GM12891 (cell line): ENCODE data around the gene SLC4A1AP.

ENCODE experiments used
- POLR2A ChIP-seq: IDR thresholded peaks from 2 replicates; pipeline ENCODE4 v1.6.1; 2011; ENCODE audit warnings: low read depth, low read length, control low read depth
- POLR2AphosphoS5 ChIP-seq: IDR thresholded peaks from 2 replicates; pipeline ENCODE4 v1.6.1; 2011; ENCODE audit warnings: low read depth, low read length, control low read depth
- POU2F2 ChIP-seq: IDR thresholded peaks from 2 replicates; pipeline ENCODE4 v1.6.1; 2011; ENCODE audit warnings: low read depth, mild to moderate bottlenecking, control low read depth, low read length, moderate library complexity
- SPI1 ChIP-seq: IDR thresholded peaks from 2 replicates; pipeline ENCODE4 v1.6.1; 2011; ENCODE audit warnings: low read depth, low read length, control low read depth
- TAF1 ChIP-seq: IDR thresholded peaks from 2 replicates; pipeline ENCODE4 v1.6.1; 2011; ENCODE audit warnings: low read depth, low read length, control low read depth

DNA sequence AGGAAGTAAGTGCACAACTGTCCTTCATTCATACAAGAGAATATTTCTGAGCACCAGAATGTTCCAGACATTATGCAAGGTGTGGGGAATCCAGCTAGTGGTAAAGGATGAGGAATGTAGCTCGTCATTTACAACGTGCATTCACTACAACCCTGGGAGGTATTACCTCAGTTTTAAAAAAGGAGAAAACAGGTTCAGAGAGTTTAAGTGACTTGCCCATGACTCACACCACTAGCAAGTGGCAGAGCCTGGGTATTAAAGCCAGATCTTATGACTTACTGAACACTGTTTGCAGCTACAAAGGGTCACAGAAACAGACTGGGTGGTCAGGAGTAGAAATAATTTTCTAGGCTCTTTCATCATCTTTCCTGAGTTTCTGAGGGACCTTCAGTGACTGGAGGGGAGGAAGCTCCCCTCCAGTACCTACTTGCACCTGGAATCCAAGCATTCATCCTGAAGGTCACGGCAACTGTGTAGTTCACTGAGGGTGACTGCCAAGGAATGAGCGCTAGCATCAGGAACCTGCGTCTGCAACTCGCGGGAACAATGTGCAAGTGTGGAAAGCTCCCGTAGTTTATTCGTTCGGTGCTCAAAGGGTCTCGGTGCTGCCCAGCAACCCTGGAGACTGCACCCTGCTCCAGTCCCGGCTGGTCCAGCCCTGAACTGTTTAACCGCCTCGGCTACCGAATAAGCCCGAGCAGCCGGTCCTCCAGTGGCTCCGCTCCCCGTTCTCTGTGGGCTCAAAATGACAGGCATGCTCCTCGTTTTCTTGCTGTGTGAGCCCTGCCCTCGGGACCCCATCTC lies 35.5 kb upstream of the SLC4A1AP start:
- TF ChIP-seq POLR2AphosphoS5 (no peak), SPI1 (no peak), POLR2A (no peak), POU2F2 (no peak), TAF1 (no peak)
